ENCODE results near the gene AK9. TPM values are rescaled to one million over a fixed set of nuclear protein-coding genes. Genes with fewer than 3 reads are reported as not detected.

AK9 gene
- total and polyA plus RNA-seq, 2 of the 8 experiments (the other 6 are each of a cell fraction or from before 2014, with no cell fraction given): 1.8 to 2.2 TPM

GRCh38 chr6:109486068-109486467, 204.9 kb downstream of the AK9 start:
- Histone ChIP-seq H3K4me1 (replicated peaks in 1 of 4; ENCODE audit: control insufficient read depth in 3 of 4, insufficient read depth in 4 of 4, low read length in 3 of 4) (peaks cover 5 to 13% (median 9%) of the 10 kb centered on the region in 4 experiments), H3K4me3 (ENCODE audit: extremely low read depth in 1 of 4, insufficient read depth in 2 of 4, low read depth in 3 of 4, low read length in 4 of 4) (no peak overlapping the region), H4K8ac (ENCODE audit: extremely low read depth, insufficient read depth, low read length) (no peak overlapping the region), H3K9ac (replicated peaks in 1 of 4; ENCODE audit: extremely low read depth in 1 of 4, low read depth in 3 of 4, low read length in 3 of 4) (0 out of 7 replicates have a peak overlapping the region, but pooled peaks of 1 of the 4 experiments have one; percentile 1), H3K23ac (ENCODE audit: insufficient read length) (no peak overlapping the region), H2AFZ (ENCODE audit: low read length) (no peak overlapping the region), H3K79me1 (ENCODE audit: low read depth, low read length) (no peaks in the 10 kb centered on the region; the same call in 1 of the 2 replicates), H2BK20ac (ENCODE audit: low read length) (no peak overlapping the region), H2BK120ac (replicated peaks; ENCODE audit: low read depth, low read length) (no peak overlapping the region), H3K4me2 (ENCODE audit: insufficient read depth in 1 of 2, low read depth in 2 of 2, low read length in 2 of 2) (no peak overlapping the region), H3K27ac (ENCODE audit: low read depth, low read length) (no peak overlapping the region), H3K18ac (ENCODE audit: extremely low read depth, low read length) (no peak overlapping the region), H3K9me3 (ENCODE audit: insufficient read depth in 2 of 2, low read depth in 1 of 2, low read length in 1 of 2) (no peaks in the 10 kb centered on the region), H2BK5ac (ENCODE audit: low read depth, low read length) (no peak overlapping the region), H4K20me1 (replicated peaks in 1 of 2; ENCODE audit: control insufficient read depth in 1 of 2, insufficient read depth in 2 of 2, low read length in 2 of 2) (no peaks in the 10 kb centered on the region), H4K91ac (replicated peaks; ENCODE audit: insufficient read length, low read length) (no peak overlapping the region), H3K4ac (replicated peaks; ENCODE audit: insufficient read length, low read depth, low read length) (no peak overlapping the region), H4K5ac (ENCODE audit: insufficient read length, low read depth, low read length) (no peak overlapping the region), H3K36me3 (ENCODE audit: control insufficient read depth in 2 of 4, insufficient read depth in 4 of 4, low read length in 3 of 4) (peaks cover 2 to 9% (median 6%) of the 10 kb centered on the region in 4 experiments; a peak in 5 of 8 replicates), H3K27me3 (replicated peaks in 1 of 4; ENCODE audit: control insufficient read depth in 3 of 4, extremely low read depth in 1 of 4, insufficient read depth in 3 of 4, low read length in 3 of 4) (no peaks in the 10 kb centered on the region), H2BK12ac (ENCODE audit: low read depth, low read length) (no peak overlapping the region), H3K79me2 (ENCODE audit: control insufficient read depth in 1 of 2, insufficient read depth in 2 of 2, low read length in 2 of 2) (peaks cover 10 to 16% of the 10 kb centered on the region in 2 experiments), H2AK5ac (ENCODE audit: low read depth, low read length) (no peak overlapping the region), H3K14ac (ENCODE audit: insufficient read length) (no peak overlapping the region), H2BK15ac (ENCODE audit: low read length) (no peak overlapping the region), H3K23me2 (ENCODE audit: low read depth, low read length) (peaks cover 2% of the 10 kb centered on the region; the same call in 1 of the 2 replicates), H3K56ac (replicated peaks; ENCODE audit: insufficient read length, low read depth, low read length) (no peak overlapping the region)
- POLR2A ChIA-PET (ENCODE audit: partially characterized antibody): interaction anchor here (0.6 kb wide), 1 partner anchor 1389 kb away, joined by 3 read pairs; no protein-coding TSS in a partner anchor
- FAIRE-seq (no peak), DNase-seq (ENCODE audit: low read depth in 1 of 2, low spot score in 2 of 2) (no peak)
- CTCF ChIA-PET (ENCODE audit: partially characterized antibody): interaction anchor here (1.0 kb wide), 1 partner anchor 92 kb away, joined by 3 read pairs; no protein-coding TSS in a partner anchor
- 87% methylated on average over 1 of the region's 1 CpG; no CpG with 5 or more reads in 1 of the 2 experiments for WGBS, 2 experiments (ENCODE audit: extremely low coverage in 1 of 2, insufficient coverage in 1 of 2, insufficient read length in 1 of 2, insufficient replicate concordance in 2 of 2, low coverage in 1 of 2, low lambda C conversion rate in 2 of 2, missing lambda C conversion rate in 1 of 2)
- TF ChIP-seq NRF1 (IDR thresholded peaks at IDR 0.05; ENCODE audit: low read depth, low read length): no peak
- no peak for TF ChIP-seq MAX (IDR thresholded peaks at IDR 0.05)
- no peak for TF ChIP-seq BCL11A (IDR thresholded peaks at IDR 0.05; ENCODE audit: low read depth in 2 of 2, low read length in 2 of 2)
- TF ChIP-seq ZNF274 (IDR thresholded peaks at IDR 0.05; ENCODE audit: borderline replicate concordance, extremely low read depth, low read length): no peak
- TF ChIP-seq, protein P1, sequence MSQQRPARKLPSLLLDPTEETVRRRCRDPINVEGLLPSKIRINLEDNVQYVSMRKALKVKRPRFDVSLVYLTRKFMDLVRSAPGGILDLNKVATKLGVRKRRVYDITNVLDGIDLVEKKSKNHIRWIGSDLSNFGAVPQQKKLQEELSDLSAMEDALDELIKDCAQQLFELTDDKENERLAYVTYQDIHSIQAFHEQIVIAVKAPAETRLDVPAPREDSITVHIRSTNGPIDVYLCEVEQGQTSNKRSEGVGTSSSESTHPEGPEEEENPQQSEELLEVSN (IDR thresholded peaks at IDR 0.05): no peak
- TF ChIP-seq RXRA (IDR thresholded peaks at IDR 0.05; ENCODE audit: insufficient read depth, low read depth, low read length): no peak
- no peak for TF ChIP-seq SIN3A (conservative IDR thresholded peaks at IDR 0.05 in 1 of 2, IDR thresholded peaks at IDR 0.05 in 1 of 2; ENCODE audit: low read depth in 1 of 2, low read length in 2 of 2)
- TF ChIP-seq SP4 (IDR thresholded peaks at IDR 0.05; ENCODE audit: low read length): no peak
- no peak for TF ChIP-seq ATF3 (IDR thresholded peaks at IDR 0.05; ENCODE audit: insufficient read depth, low read depth, low read length)
- no peak for TF ChIP-seq BACH1 (IDR thresholded peaks at IDR 0.05; ENCODE audit: low read length)
- TF ChIP-seq YY1 (IDR thresholded peaks at IDR 0.05; ENCODE audit: low read depth, low read length): no peak
- no peak for TF ChIP-seq SP2 (IDR thresholded peaks at IDR 0.05; ENCODE audit: low read length)
- no peak for TF ChIP-seq JUND (IDR thresholded peaks at IDR 0.05; ENCODE audit: low read length)
